Adrenal gland (tissue), 12 donors: ENCODE data around the gene PRKAR1B. TPM values are rescaled to one million over a fixed set of nuclear protein-coding genes. Genes with fewer than 3 reads are reported as not detected.
A peak's percentile ranks its signal among the peaks of the same experiment; 100 is the strongest.

Experiments
- DNase-seq, 7 donors: peaks; one replicate each; pipeline ENCODE4 v3.0.0-alpha.2; 2019 to 2020
- H3K27ac ChIP-seq, 5 donors: fragments of 200-600 bp; sonication (generic) in 4 of 5; 1 replicate in 3 of 5; 2 replicates in 2 of 5; pipeline versions ENCODE4 v1.5.1 to v1.8.0; 2016 to 2020; ENCODE audit warnings: mild to moderate bottlenecking in 1 of 5
- H3K27me3 ChIP-seq: fragments of 200-600 bp; 2 replicates; pipeline ENCODE4 v1.8.0; 2021
- H3K36me3 ChIP-seq, 2 donors: fragments of 200-600 bp; replicated peaks in 1 of 2; 1 replicate in 1 of 2; 2 replicates in 1 of 2; pipeline versions ENCODE4 v1.5.1 to v1.8.0; 2018 to 2022
- H3K4me1 ChIP-seq, 2 donors: fragments of 200-600 bp; replicated peaks in 1 of 2; 1 replicate in 1 of 2; 2 replicates in 1 of 2; pipeline versions ENCODE4 v1.5.1 to v1.8.0; 2018 to 2021
- H3K4me3 ChIP-seq, 4 donors: fragments of 200-600 bp; sonication (generic) in 3 of 4; one replicate each; pipeline ENCODE4 v1.5.1; 2016 to 2018
- H3K9me3 ChIP-seq, 3 donors: fragments of 200-600 bp; sonication (generic) in 1 of 3; replicated peaks in 1 of 3; 1 replicate in 2 of 3; 2 replicates in 1 of 3; pipeline versions ENCODE4 v1.5.1 to v1.8.0; 2016 to 2021
- POLR2A ChIP-seq, 2 donors: fragments of 450-650 bp; IDR thresholded peaks; one replicate each; pipeline ENCODE4 v1.6.1; 2017; ENCODE audit warnings: antibody characterized with exemption in 2 of 2, mild to moderate bottlenecking in 2 of 2, moderate library complexity in 1 of 2
- WGBS, 4 donors: extraction: QIAGEN DNeasy Blood & Tissue Kit in 2 of 4; methylation state at CpG; one replicate each; pipeline versions ENCODE4 v1.1.5 to v1.1.7; 2013 to 2017; 5-methylcytosine and 5-hydroxymethylcytosine counted together
- intact Hi-C, 2 donors: fragments of 100-400 bp; cut with DNase I; formaldehyde crosslinking; loops; one replicate each; pipeline versions ENCODE4 v1.14.1 to v1.15.0; 2022 to 2023
- polyA plus RNA-seq, 3 donors: library from polyadenylated mRNA; stranded (reverse); fragments of 200-250 nt in 2 of 3; fragments of 350-450 nt in 1 of 3; fragmentation: Illumina TruSeq in 1 of 3; extraction: RNeasy Lipid Tissue Mini Kit (QIAGEN cat#74804) in 1 of 3; gene quantifications; one replicate each; pipeline ENCODE4 v1.2.3, GENCODE V29; 2013 to 2014
- total RNA-seq, 9 donors: library from RNA; depleted of rRNA in 4 of 9; stranded (reverse); fragments of >200 nt in 4 of 9; fragments of 120-200 nt in 1 of 9; fragmentation: NEBNext Ultra II Directional in 1 of 9; extraction: Animal tissue kit (Norgen Biotek cat#: 25700) in 1 of 9; gene quantifications; one replicate each; pipeline versions ENCODE4 v1.1.0 to v1.2.4, GENCODE V29; 2013 to 2023
- TF ChIP-seq, protein P1 (sequence below), 6 experiments: fragments of 450-650 bp in 4 of 6; fragments of 200-600 bp in 2 of 6; sonication (generic) in 1 of 6; IDR thresholded peaks; 1 replicate in 5 of 6; 2 replicates in 1 of 6; pipeline versions ENCODE4 v1.5.1 to v1.8.0; 2016 to 2021; ENCODE audit warnings: antibody characterized with exemption in 6 of 6, mild to moderate bottlenecking in 2 of 6, moderate library complexity in 1 of 6
- donor health status: healthy with polysubstance abuse.
- donor health status: Bipolar disorder and iron deficiency.
- donor health status: DM: yes; HTN: yes; CAD: no.
- donor health status: DM: no; HTN: no; CAD: no.
- donor health status: DM: no; HTN: no; CAD: no.
- donor health status: DM: yes; HTN: yes; CAD: no.

The PRKAR1B gene
- total and polyA plus RNA-seq, 12 donors = 5.2 to 21.5 (median 11.7) TPM

DNA sequence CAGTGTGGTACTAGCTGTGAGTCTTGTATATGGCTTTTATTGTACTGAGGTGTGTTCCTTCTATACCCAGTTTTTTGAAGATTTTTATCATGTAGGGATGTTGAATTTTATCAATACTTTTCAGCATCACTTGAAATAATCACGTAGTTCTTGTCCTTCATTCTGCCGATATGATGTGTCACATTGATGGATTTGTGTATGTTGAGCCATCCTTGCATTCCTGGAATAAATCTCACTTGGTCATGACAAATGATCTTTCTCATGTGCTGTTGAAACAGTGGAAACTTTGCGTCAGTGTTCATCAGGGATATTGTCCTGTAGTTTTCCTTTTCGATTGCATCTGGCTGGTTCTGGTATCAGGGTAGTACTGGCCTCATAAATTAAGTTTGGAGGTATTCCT is 7.1 kb upstream of the PRKAR1B start:
- TF ChIP-seq, protein P1, sequence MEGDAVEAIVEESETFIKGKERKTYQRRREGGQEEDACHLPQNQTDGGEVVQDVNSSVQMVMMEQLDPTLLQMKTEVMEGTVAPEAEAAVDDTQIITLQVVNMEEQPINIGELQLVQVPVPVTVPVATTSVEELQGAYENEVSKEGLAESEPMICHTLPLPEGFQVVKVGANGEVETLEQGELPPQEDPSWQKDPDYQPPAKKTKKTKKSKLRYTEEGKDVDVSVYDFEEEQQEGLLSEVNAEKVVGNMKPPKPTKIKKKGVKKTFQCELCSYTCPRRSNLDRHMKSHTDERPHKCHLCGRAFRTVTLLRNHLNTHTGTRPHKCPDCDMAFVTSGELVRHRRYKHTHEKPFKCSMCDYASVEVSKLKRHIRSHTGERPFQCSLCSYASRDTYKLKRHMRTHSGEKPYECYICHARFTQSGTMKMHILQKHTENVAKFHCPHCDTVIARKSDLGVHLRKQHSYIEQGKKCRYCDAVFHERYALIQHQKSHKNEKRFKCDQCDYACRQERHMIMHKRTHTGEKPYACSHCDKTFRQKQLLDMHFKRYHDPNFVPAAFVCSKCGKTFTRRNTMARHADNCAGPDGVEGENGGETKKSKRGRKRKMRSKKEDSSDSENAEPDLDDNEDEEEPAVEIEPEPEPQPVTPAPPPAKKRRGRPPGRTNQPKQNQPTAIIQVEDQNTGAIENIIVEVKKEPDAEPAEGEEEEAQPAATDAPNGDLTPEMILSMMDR (IDR thresholded peaks at IDR 0.05) = no peak
- no peak for TF ChIP-seq POLR2A (IDR thresholded peaks at IDR 0.05)

GRCh38 chr7:732556-732955 is 5.5 kb upstream of the PRKAR1B start:
- Histone ChIP-seq H3K4me3 (no peak overlapping the region), H3K27me3 (no peaks in the 10 kb centered on the region), H3K4me1 (peaks cover 4 to 10% of the 10 kb centered on the region in 2 donors), H3K36me3 (no peaks in the 10 kb centered on the region), H3K9me3 (no peaks in the 10 kb centered on the region), H3K27ac (no peak overlapping the region)
- TF ChIP-seq, protein P1 (IDR thresholded peaks at IDR 0.05) = no peak
- no peak for TF ChIP-seq POLR2A (IDR thresholded peaks at IDR 0.05)
- WGBS, 4 donors = 81 to 96% (median 89%) methylated on average over 3 of the region's 3 CpGs
- no peak for DNase-seq
- intact Hi-C loops = no loop called here

More for the DNA sequence above, 7.1 kb upstream of the PRKAR1B start:
- WGBS, 4 donors = 88 to 93% (median 90%) methylated on average over 4 of the region's 4 CpGs
- no peak overlapping the region for H3K4me3 ChIP-seq
- no peaks in the 10 kb centered on the region for H3K9me3 ChIP-seq
- H3K36me3 ChIP-seq = no peaks in the 10 kb centered on the region
- no peaks in the 10 kb centered on the region for H3K27me3 ChIP-seq
- no peak for DNase-seq
- intact Hi-C loops = no loop called here
- H3K4me1 ChIP-seq = no peaks in the 10 kb centered on the region
- H3K27ac ChIP-seq = no peak overlapping the region

DNA sequence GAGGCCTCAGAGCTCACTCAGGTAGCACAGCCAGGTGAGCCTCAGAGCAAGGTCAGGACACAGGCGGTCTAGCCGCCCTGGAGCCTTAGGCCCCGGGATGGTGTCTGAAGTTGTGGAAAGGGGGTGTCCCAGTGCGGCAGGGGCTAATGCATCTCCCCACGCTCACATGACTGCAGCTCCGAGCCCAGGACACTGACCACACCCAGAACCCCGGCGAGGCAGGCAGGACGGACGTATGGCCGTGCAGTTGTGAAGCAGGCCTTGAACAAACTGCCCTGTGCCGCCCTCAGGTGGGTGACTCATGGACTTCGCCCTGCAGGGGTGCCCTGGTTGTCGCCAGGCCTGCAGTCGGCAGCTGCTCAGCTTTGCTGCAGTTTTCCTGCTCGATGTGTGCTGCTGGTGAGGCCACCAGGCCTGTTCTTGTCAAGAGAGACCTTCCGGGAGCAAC is 5.0 kb upstream of the PRKAR1B start:
- intact Hi-C loops = no loop called here
- Histone ChIP-seq H3K4me1 (peaks cover 6 to 10% of the 10 kb centered on the region in 2 donors), H3K4me3 (no peak overlapping the region), H3K36me3 (no peaks in the 10 kb centered on the region), H3K9me3 (no peaks in the 10 kb centered on the region), H3K27ac (peak overlapping the region in 1 of 5 donors; percentile 11), H3K27me3 (no peaks in the 10 kb centered on the region)
- DNase-seq = peak; percentile 38 to 79 (median 70)
- no peak for TF ChIP-seq POLR2A (IDR thresholded peaks at IDR 0.05)
- TF ChIP-seq, protein P1 (IDR thresholded peaks at IDR 0.05) = peak in 3 of 6 experiments; percentile 18 to 43 (median 39)
- 45 to 80% (median 63%) methylated on average over 1 to 17 of the region's 17 CpGs for WGBS, 4 donors

- DNase-seq = peak in 2 of 7 donors; percentile 10 to 11
- H3K4me3 ChIP-seq = no peak overlapping the region
- no peaks in the 10 kb centered on the region for H3K36me3 ChIP-seq
- TF ChIP-seq, protein P1 (IDR thresholded peaks at IDR 0.05) = no peak
- TF ChIP-seq POLR2A (IDR thresholded peaks at IDR 0.05) = no peak
- H3K27me3 ChIP-seq = no peaks in the 10 kb centered on the region
- peaks cover 6 to 10% of the 10 kb centered on the region in 2 donors for H3K4me1 ChIP-seq
- H3K9me3 ChIP-seq = no peaks in the 10 kb centered on the region
- WGBS, 4 donors = 93 to 94% (median 93%) methylated on average over 16 to 17 of the region's 17 CpGs
- H3K27ac ChIP-seq = peak overlapping the region in 1 of 5 donors; percentile 11
- intact Hi-C loops = no loop called here
Measured at GRCh38 chr7:731440-732085, 4.5 kb upstream of the PRKAR1B start.
